Gastrocnemius medialis (tissue), 4 donors: ENCODE measurements around the gene GPR158. TPM values are rescaled to one million over a fixed set of nuclear protein-coding genes. Genes with fewer than 3 reads are reported as not detected.

Experiments used
- ATAC-seq, 2 donors: fragments of 150-250 bp; one replicate each; pipeline ENCODE4 v1.9.1; 2016
- DNase-seq, 2 donors: peaks; one replicate each; pipeline ENCODE4 v3.0.0-alpha.2; 2019
- H3K27ac ChIP-seq, 4 donors: fragments of 200-600 bp; sonication (generic); 1 replicate in 1 of 4; 2 replicates in 3 of 4; pipeline ENCODE4 v1.5.1; 2016 to 2018; ENCODE audit warnings: mild to moderate bottlenecking in 2 of 4, moderate library complexity in 1 of 4
- H3K27me3 ChIP-seq, 3 donors: fragments of 200-600 bp; sonication (generic) in 2 of 3; 1 replicate in 1 of 3; 2 replicates in 2 of 3; pipeline versions ENCODE4 v1.5.1 to v1.6.0; 2016 to 2019; ENCODE audit warnings: mild to moderate bottlenecking in 1 of 3, moderate library complexity in 1 of 3
- H3K36me3 ChIP-seq, 2 donors: fragments of 200-600 bp; sonication (generic) in 1 of 2; one replicate each; pipeline ENCODE4 v1.5.1; 2017 to 2018
- H3K4me1 ChIP-seq, 2 donors: fragments of 200-600 bp; sonication (generic) in 1 of 2; one replicate each; pipeline ENCODE4 v1.5.1; 2016 to 2017; ENCODE audit warnings: mild to moderate bottlenecking in 2 of 2
- H3K4me3 ChIP-seq, 4 donors: fragments of 200-600 bp; sonication (generic) in 3 of 4; 1 replicate in 1 of 4; 2 replicates in 3 of 4; pipeline ENCODE4 v1.5.1; 2016 to 2019; ENCODE audit warnings: mild to moderate bottlenecking in 2 of 4
- H3K9me3 ChIP-seq, 3 donors: fragments of 200-600 bp; sonication (generic) in 2 of 3; 1 replicate in 1 of 3; 2 replicates in 2 of 3; pipeline ENCODE4 v1.5.1; 2016 to 2019
- CTCF ChIP-seq, 5 experiments: fragments of 450-650 bp in 3 of 5; fragments of 200-600 bp in 2 of 5; sonication (generic) in 2 of 5; IDR thresholded peaks in 4 of 5; conservative IDR thresholded peaks in 1 of 5; 1 replicate in 4 of 5; 2 replicates in 1 of 5; pipeline ENCODE4 v1.5.1; 2016 to 2019; ENCODE audit warnings: antibody characterized with exemption in 5 of 5, mild to moderate bottlenecking in 3 of 5, moderate library complexity in 3 of 5
- POLR2A ChIP-seq, 2 donors: fragments of 450-650 bp; IDR thresholded peaks; one replicate each; pipeline ENCODE4 v1.6.1; 2017; ENCODE audit warnings: antibody characterized with exemption in 2 of 2, mild to moderate bottlenecking in 2 of 2, moderate library complexity in 2 of 2
- in situ Hi-C, 4 donors: fragments of 200-750 bp; cut with MboI; loops; one replicate each; pipeline versions ENCODE4 v1.15.0 to v1.8.0; 2017; ENCODE audit warnings: low sequenced_read_pairs in 4 of 4
- intact Hi-C: fragments of 100-400 bp; cut with DNase I; formaldehyde crosslinking; loops from one replicate; pipeline ENCODE4 v1.15.1; 2023; ENCODE audit warnings: low total_unique reads
- total RNA-seq, 4 donors: library from RNA; depleted of rRNA; stranded (reverse); fragments of >200 nt; gene quantifications; one replicate each; pipeline versions ENCODE4 v1.1.0 to v1.2.3, GENCODE V29; 2016

Gene GPR158
- total RNA-seq, 4 donors from 2014 or later: 0.04 TPM; not detected in 3

- DNase-seq: no peak
- H3K36me3 ChIP-seq: no peaks in the 10 kb centered on the region
- H3K27ac ChIP-seq: no peak overlapping the region
- H3K4me3 ChIP-seq: no peak overlapping the region
- H3K4me1 ChIP-seq: no peaks in the 10 kb centered on the region
- no peaks in the 10 kb centered on the region for H3K27me3 ChIP-seq
- intact Hi-C loops: no loop called here
- no peak for ATAC-seq
- in situ Hi-C loops: no loop called here
- H3K9me3 ChIP-seq: no peaks in the 10 kb centered on the region
- TF ChIP-seq POLR2A (IDR thresholded peaks at IDR 0.05): no peak
- TF ChIP-seq CTCF (IDR thresholded peaks at IDR 0.05 in 4 of 5, conservative IDR thresholded peaks at IDR 0.05 in 1 of 5): no peak
These were observed 429.8 kb downstream of the GPR158 start for GRCh38 chr10:25604591-25604990.

- Histone ChIP-seq H3K27me3 (no peaks in the 10 kb centered on the region), H3K36me3 (no peaks in the 10 kb centered on the region), H3K4me3 (no peak overlapping the region), H3K4me1 (peaks cover 3 to 12% of the 10 kb centered on the region in 2 donors), H3K27ac (no peak overlapping the region), H3K9me3 (peaks cover 0 to 11% (median 0%) of the 10 kb centered on the region in 3 donors)
- DNase-seq (no peak), ATAC-seq (no peak)
- TF ChIP-seq CTCF (IDR thresholded peaks at IDR 0.05 in 4 of 5, conservative IDR thresholded peaks at IDR 0.05 in 1 of 5): no peak
- no peak for TF ChIP-seq POLR2A (IDR thresholded peaks at IDR 0.05)
- intact Hi-C loops: no loop called here
- in situ Hi-C loops: no loop called here
These were observed 439.9 kb downstream of the GPR158 start for GRCh38 chr10:25614652-25615051.

- Histone ChIP-seq H3K4me3 (no peak overlapping the region), H3K36me3 (no peaks in the 10 kb centered on the region), H3K27ac (no peak overlapping the region), H3K4me1 (peaks cover 3 to 12% of the 10 kb centered on the region in 2 donors), H3K27me3 (no peaks in the 10 kb centered on the region), H3K9me3 (peaks cover 0 to 4% (median 0%) of the 10 kb centered on the region in 3 donors)
- ATAC-seq (no peak), DNase-seq (no peak)
- TF ChIP-seq CTCF (IDR thresholded peaks at IDR 0.05 in 4 of 5, conservative IDR thresholded peaks at IDR 0.05 in 1 of 5) (no peak), POLR2A (IDR thresholded peaks at IDR 0.05) (no peak)
- in situ Hi-C loops: no loop called here
- intact Hi-C loops: no loop called here
These were observed 441.1 kb downstream of the GPR158 start for GRCh38 chr10:25615926-25616325.

- peak overlapping the region in 1 of 4 donors; percentile 54 for H3K27ac ChIP-seq
- DNase-seq (no peak), ATAC-seq (peak; percentile 85 to 92)
- in situ Hi-C loops (no loop called here), intact Hi-C loops (no loop called here)
- no peaks in the 10 kb centered on the region for H3K9me3 ChIP-seq
- H3K36me3 ChIP-seq: no peaks in the 10 kb centered on the region
- H3K4me1 ChIP-seq: peaks cover 3 to 12% of the 10 kb centered on the region in 2 donors
- TF ChIP-seq POLR2A (IDR thresholded peaks at IDR 0.05): no peak
- TF ChIP-seq CTCF (IDR thresholded peaks at IDR 0.05 in 4 of 5, conservative IDR thresholded peaks at IDR 0.05 in 1 of 5): no peak
- H3K4me3 ChIP-seq: no peak overlapping the region
- H3K27me3 ChIP-seq: no peaks in the 10 kb centered on the region
These were observed 442.2 kb downstream of the GPR158 start for GRCh38 chr10:25616903-25617592.

- in situ Hi-C loops: no loop called here
- Histone ChIP-seq H3K27me3 (no peaks in the 10 kb centered on the region), H3K36me3 (no peaks in the 10 kb centered on the region), H3K27ac (no peak overlapping the region), H3K9me3 (no peaks in the 10 kb centered on the region), H3K4me1 (no peaks in the 10 kb centered on the region), H3K4me3 (no peak overlapping the region)
- intact Hi-C loops: no loop called here
- DNase-seq (no peak), ATAC-seq (no peak)
- TF ChIP-seq POLR2A (IDR thresholded peaks at IDR 0.05) (no peak), CTCF (IDR thresholded peaks at IDR 0.05 in 4 of 5, conservative IDR thresholded peaks at IDR 0.05 in 1 of 5) (no peak)
These were observed 452.8 kb downstream of the GPR158 start for GRCh38 chr10:25627606-25628005.
